ENCODE results near the gene CCDC86. TPM values are rescaled to one million over a fixed set of nuclear protein-coding genes. Genes with fewer than 3 reads are reported as not detected.
A peak's percentile ranks its signal among the peaks of the same experiment; 100 is the strongest.

The CCDC86 gene
- total RNA-seq, 2 donors from 2014 or later, result 29.3 to 38.0 TPM

DNA sequence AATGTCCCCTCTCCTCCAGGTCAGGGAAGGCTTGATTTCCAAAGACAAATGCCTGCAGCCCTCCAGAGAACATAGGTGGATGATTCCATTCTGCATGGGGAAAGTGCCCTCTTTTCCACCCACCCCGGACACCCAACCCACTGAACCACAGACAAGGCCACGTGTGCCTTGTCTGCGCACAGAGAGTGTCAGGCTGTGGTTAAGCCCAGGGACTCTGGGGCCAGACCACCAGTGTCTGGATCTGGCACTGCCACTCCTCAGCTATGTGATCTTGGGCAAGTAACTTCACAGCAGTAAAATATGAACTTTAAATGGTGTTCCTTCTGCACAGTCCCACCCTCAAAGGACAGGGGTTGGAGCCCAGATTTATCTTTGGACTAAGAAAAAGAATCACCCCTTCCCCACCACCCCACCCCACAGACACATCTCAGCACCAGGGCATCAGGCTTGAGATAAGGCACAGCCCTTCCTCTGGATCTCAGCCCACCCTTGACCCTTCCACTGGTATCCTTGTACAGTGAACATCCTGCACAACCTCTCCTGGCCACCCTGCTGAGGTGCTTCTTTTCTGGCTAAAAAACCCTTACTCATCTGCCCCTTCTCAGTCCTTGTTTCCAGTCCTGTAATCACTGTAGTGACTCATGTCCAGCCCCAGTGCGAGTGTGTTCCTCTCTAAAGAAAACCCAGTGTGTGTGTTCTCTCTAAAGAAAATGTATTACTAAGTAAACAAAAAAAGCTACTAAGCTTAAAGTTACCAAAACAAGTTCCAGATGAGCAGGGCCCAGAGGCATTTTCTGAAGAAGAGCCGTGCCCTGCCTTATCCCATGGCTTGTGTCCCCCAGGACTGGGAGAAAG, 15.7 kb downstream of the CCDC86 start:
- peak overlapping the region in 1 of 2 donors; percentile 50 for H3K27ac Mint-ChIP-seq
- H3K9me3 Mint-ChIP-seq, result no peaks in the 10 kb centered on the region
- DNase-seq (ENCODE audit: low spot score in 2 of 2), result no peak
- ATAC-seq, result peak; percentile 35 to 65
- peaks cover 0 to 7% of the 10 kb centered on the region in 2 donors for H3K36me3 Mint-ChIP-seq

DNA sequence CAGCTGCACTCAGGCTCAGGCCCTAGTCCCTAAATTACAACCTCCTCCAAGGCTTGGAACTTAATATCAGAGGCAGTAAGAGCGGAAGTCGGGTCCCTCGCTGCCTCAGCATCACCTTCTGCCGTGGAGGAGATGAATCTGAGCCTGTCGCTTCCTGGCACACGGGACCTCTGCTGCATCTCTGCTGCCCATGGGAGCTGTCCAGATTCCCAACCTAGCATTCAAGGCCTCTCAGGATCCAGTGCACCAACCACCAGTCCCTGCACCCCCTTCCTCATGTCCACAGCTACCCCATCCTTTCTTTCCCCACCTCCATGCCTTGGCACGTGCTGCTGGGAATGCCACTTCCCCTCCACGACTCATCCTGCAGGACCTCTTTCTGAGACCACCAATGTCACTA, 16.3 kb downstream of the CCDC86 start:
- peak overlapping the region in 1 of 2 donors; percentile 50 for H3K27ac Mint-ChIP-seq

DNA sequence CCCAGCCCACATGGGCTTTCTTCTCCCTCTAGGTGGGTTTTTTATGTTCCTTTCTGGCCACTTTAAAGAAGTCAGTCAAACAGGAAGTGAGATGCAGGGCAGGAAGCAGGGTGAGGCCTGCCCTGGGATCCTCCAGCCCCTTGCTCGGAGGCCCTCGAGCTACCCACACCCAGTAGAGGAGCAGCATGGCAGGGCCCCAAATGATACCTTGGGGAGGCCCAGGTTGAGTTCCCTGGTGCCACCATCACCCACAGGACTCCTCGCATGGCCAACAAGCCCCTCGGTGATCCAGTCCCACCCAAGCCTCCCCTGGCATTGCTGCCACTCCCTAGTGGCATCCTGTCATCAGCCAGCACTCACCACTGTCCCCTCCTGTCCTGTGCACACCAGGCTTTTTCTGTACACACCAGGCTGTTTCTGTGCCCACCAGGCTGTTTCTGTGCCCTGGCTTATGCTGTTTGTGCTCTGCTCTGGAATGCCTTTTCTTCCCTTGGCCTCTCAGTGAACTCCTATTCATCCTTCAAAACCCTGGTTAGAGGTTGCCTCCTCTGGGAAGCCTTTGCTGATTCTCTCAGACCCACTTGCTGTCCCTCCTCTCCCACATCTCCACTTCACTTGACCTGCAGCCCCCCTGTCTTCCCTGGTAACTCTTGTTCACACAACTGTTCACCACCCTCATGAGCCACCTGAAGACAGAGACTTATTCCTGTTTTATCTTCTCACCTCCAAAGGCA, 17.0 kb downstream of the CCDC86 start:
- no peaks in the 10 kb centered on the region for H3K36me3 Mint-ChIP-seq
- DNase-seq (ENCODE audit: low spot score in 2 of 2) (no peak), ATAC-seq (no peak)
- H3K27ac Mint-ChIP-seq, result peak overlapping the region; percentile 50 to 90
- H3K9me3 Mint-ChIP-seq, result no peaks in the 10 kb centered on the region

More for the DNA sequence above, 16.3 kb downstream of the CCDC86 start:
- Mint-ChIP-seq H3K36me3 (peaks cover 0 to 3% of the 10 kb centered on the region in 2 donors), H3K9me3 (no peaks in the 10 kb centered on the region)
- DNase-seq (ENCODE audit: low spot score in 2 of 2) (no peak), ATAC-seq (no peak)

DNA sequence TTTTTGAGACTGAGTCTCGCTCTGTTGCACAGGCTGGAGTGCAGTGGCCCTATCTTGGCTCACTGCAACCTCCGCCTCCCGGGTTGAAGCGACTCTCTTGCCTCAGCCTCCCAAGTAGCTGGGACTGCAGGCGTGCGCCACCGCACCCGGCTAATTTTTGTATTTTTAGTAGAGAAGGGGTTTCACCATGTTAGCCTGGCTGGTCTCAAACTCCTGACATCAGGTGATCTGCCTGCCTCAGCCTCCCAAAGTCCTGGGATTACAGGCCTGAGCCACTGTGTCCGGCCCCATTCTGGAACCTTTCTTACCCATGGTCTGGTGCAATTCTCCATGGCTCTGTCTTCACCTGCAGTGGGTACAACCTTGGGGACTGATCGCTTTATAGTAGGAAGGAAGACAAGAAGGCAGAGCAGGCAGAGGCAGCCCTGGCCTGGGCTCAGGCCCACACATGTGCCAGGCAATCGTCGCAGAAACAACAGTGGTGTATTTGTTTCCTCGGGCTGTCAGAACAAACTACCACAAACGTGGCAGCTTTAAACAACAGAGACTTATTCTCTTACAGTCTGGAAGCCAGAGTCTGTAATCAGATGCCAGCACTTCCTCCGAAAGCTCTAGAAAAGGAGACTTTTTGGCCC, 17.8 kb downstream of the CCDC86 start:
- ATAC-seq, result no peak
- no peaks in the 10 kb centered on the region for H3K36me3 Mint-ChIP-seq
- H3K9me3 Mint-ChIP-seq, result no peaks in the 10 kb centered on the region
- DNase-seq (ENCODE audit: low spot score in 2 of 2), result no peak
- peak overlapping the region in 1 of 2 donors; percentile 50 for H3K27ac Mint-ChIP-seq

DNA sequence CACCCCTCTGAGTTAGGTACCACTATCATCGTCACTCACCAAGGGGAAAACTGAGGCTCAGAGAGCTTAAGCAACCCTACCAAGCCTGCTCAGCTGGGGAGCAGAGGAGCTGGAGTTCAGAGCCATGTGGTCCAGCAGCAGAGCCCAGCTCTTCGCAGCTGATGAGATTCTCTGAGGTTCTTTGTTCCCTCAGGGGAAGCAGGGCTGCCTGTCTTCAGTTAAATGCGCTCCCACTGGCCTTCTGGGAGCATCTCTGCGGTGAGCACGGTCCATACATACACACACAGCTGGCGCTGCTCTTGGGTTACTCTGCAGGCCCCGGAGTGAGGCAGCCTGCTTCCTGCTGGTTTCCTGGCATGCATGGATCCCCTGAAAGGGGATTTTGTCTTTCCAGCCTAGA, 19.0 kb downstream of the CCDC86 start:
- DNase-seq (ENCODE audit: low spot score in 2 of 2), result peak in 1 of 2 donors; percentile 34
- no peak for ATAC-seq
- no peaks in the 10 kb centered on the region for H3K36me3 Mint-ChIP-seq
- H3K27ac Mint-ChIP-seq, result no peak overlapping the region
- no peaks in the 10 kb centered on the region for H3K9me3 Mint-ChIP-seq

DNA sequence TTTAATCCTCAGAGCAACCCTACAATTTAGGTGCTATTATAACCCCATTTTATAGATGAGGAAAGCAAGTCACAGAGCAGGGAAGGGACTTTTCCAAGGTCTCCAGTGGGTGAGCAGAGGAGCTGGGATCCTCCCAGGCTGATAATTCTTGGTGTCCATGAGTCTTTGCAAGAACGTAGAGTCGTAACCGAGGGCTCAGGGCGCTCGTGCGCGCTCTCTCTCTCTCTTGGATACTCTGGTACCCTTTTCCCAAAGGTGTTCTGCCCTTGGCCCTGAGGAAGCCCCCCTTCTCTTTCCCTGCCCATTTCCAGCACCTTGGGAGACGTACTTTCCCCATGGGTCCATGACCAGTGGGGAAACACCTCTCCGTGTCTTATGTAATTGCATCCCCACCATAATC, 20.3 kb downstream of the CCDC86 start:
- no peaks in the 10 kb centered on the region for H3K9me3 Mint-ChIP-seq
- no peaks in the 10 kb centered on the region for H3K36me3 Mint-ChIP-seq
- DNase-seq (ENCODE audit: low spot score in 2 of 2), result no peak
- ATAC-seq, result no peak
- no peak overlapping the region for H3K27ac Mint-ChIP-seq

DNA sequence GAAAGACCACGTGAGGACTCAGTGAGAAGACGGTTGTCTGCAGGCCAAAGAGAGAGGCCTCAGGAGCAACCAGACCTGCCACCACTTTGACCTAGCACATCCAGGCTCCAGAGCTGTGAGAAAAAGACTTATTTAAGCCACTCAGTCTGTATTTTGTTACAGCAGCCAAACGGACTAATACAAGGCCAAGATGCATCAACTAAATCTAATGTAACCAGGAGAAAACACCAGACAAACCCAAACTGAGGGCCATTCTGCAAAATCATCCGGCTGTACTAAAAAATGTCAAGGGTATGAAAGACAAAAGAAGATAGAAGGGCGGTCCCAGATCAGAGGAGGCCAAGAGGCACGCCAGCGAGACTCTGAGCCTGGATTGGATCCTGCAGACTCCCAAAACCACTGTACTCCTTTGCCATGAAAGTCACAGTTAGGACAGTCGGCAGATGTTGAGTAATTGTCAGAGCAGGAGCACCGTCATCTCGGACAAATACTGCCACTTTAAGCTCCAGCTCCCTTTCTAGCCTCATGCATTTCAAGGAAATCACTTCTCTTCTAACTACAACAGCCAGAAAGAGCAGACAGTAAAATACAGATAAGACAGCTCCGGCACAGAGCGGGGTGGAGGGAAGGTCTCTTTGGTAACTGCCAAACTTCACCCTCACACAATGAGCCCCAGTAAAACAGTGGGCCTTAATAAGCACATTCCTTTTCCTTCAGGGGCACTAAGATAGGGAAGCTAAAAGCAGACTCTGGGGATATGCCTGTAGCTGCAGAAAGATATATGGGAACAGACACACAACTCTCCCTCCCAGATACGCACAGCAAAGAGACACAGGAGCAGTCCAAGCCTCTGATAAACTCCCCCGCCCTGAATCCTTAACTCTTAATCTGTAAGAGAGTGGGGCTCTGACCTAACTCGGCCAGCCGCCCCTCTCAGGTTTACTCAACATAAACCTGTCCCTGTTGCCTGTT, 21.9 kb downstream of the CCDC86 start:
- H3K27ac Mint-ChIP-seq, result peak overlapping the region in 1 of 2 donors; percentile 74
- ATAC-seq (no peak), DNase-seq (ENCODE audit: low spot score in 2 of 2) (peak in 1 of 2 donors; percentile 31)
- no peaks in the 10 kb centered on the region for H3K9me3 Mint-ChIP-seq
- no peaks in the 10 kb centered on the region for H3K36me3 Mint-ChIP-seq

DNA sequence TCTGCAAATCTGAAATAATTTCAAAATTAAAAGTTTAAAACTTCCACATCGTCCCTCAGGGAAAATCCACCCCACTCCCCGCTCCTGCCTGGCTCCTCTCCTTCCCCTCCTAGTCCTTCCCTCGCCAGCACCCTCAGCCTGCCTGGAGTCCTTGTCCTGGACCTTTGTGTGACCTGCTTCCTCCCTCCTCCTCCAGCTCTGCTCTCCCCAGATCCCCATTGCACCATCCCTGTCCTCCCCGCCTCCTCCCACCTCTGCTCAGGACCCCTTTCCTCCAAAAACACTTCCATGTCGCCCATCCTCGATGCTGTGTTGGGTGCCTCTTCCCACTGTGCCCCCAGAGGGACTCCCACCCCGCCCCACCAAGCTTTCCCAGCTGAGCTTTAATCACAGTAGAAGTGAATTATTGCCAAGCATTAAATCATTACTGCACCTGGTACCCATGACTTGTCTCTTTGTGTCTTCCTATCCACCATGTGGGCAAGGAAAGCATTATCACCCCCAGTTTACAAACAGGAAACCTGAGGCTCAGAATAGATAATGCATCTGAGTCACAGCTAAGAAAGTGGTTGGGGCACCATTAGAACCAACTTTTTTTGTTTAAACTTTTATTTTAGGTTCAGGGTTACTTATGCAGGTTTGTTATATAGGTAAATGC, 23.1 kb downstream of the CCDC86 start:
- Mint-ChIP-seq H3K36me3 (no peaks in the 10 kb centered on the region), H3K9me3 (no peaks in the 10 kb centered on the region), H3K27ac (no peak overlapping the region)
- ATAC-seq (no peak), DNase-seq (ENCODE audit: low spot score in 2 of 2) (no peak)

DNA sequence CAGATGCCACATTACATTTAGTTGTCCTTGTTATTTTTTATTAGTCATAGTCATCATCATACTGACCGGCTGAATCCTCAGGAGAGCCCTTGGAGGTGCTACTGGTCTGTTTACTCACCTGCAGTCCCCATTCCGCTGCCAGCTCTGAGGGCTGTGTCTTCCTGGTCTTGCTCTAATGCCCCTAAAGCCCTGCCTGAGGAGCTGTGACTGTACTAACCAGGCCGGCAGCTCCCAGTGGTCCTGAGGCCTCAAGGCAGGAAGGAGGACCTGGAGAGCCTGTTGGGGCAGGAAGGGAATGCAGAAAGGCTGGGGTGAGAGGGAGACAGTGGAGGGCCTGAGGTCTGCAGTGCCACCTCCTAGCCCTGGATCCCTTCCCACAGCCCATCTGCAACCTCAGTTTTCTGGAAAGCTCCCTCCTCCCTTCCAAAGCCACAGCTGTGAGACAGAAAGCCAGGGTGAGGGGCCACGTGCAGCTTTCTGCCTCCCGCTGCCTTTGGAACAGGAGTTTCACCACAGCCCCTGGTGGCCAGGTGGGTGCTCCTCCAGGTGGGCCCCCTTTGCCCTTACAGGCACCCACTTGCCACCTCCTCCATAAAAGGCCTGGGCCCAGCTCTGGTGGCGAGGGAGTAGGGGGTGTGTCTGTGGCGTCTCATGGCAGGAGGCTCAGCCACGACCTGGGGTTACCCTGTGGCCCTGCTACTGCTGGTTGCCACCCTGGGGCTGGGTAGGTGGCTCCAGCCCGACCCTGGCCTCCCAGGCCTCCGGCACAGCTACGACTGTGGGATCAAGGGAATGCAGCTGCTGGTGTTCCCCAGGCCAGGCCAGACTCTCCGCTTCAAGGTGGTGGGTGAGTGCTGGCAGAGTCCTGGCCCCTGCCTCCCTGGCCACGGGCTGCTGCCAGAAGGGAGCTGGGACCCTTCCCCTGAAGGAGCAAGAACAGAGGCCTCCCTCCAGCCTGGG, 25.3 kb downstream of the CCDC86 start, which contains the start of gene ZP1:
Gene ZP1, plus strand, starts transcription at position 632 of the 960 bp plus-strand sequence. Its CDS starts 20 bp downstream, at position 652.
- ATAC-seq (no peak), DNase-seq (ENCODE audit: low spot score in 2 of 2) (peak in 1 of 2 donors; percentile 49)
- no peaks in the 10 kb centered on the region for H3K36me3 Mint-ChIP-seq
- no peak within 1 kb of the TSS for H3K27ac Mint-ChIP-seq
- H3K9me3 Mint-ChIP-seq, result no peaks in the 10 kb centered on the region

DNA sequence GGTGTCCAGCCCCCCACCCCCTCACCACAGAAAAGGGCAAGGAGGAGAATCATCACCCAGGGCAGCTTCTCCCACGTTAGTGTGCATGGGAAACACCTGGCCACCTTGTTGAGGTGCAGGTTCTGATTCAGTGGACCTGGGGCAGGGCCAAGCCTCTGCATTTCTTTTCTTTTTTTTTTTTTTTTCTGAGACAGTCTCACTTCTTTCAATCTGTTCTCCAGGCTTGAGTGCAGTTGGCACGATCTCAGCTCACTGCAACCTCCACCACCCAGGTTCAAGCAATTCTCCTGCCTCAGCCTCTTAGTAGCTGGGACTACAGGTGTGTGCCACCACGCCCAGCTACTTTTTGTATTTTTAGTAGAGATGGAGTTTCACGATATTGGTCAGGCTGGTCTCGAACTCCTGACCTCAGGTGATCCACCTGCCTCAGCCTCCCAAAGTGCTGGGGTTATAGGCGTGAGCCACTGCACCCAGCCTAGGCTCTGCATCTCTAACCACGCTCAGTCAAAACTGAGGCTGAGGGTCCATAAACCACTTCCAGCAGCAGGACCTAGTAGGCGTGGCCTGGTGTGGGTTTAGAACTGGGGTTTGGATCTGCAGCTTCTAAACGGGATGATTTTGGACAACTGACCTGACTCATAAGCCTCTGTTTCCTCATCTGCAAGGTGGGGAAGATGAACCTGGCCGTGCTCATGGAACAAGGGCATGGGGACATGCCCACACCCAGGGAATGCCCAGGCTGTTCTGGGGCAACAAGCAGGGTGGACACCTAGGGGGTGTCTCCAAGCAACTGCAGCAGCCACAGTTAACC, 26.2 kb downstream of the CCDC86 start:
- H3K27ac Mint-ChIP-seq, result no peak overlapping the region
- ATAC-seq (no peak), DNase-seq (ENCODE audit: low spot score in 2 of 2) (peak in 1 of 2 donors; percentile 16)
- H3K9me3 Mint-ChIP-seq, result no peaks in the 10 kb centered on the region
- H3K36me3 Mint-ChIP-seq, result no peaks in the 10 kb centered on the region

DNA sequence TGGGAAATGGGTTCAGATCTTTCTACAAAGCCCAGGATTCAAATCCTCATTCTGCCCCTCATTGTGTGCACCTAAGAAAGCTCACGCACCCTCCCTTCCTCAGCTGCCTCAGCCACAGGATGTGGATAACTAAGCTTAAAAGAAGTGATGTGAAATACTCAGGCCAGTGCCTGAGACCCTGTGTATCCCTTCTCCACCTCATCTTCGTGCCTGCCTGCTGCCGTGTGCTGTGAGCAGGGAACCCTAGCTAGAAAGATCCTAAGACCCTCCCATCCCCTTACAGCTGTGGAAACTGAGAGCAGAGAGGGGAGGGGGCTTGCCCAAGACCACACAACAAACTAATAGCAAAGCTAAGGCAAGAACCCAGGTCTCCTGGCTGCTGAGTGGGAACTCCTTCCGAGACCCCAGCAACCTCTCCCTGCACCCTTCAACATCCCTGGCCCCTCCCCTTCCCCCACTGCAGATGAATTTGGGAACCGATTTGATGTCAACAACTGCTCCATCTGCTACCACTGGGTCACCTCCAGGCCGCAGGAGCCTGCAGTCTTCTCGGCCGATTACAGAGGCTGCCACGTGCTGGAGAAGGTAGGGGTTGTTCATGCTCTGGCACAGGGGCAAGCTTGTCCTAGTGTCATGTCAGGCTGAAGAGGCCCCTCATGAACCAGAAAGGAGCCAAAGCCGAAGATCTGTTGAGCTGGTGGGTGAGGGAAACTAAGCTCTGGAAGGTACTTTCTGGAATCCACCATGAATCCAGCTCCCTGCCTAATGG, 27.0 kb downstream of the CCDC86 start:
- no peaks in the 10 kb centered on the region for H3K36me3 Mint-ChIP-seq
- no peak for ATAC-seq
- H3K27ac Mint-ChIP-seq, result no peak overlapping the region
- DNase-seq (ENCODE audit: low spot score in 2 of 2), result peak in 1 of 2 donors; percentile 23
- no peaks in the 10 kb centered on the region for H3K9me3 Mint-ChIP-seq

DNA sequence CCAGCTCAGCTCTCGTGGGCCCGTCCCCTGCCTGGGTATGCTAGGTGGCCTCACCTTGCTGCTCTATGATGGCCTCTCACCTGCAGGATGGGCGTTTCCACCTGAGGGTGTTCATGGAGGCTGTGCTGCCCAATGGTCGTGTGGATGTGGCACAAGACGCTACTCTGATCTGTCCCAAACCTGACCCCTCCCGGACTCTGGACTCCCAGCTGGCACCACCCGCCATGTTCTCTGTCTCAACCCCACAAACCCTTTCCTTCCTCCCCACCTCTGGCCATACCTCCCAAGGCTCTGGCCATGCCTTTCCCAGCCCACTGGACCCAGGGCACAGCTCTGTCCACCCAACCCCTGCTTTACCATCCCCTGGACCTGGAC, 27.5 kb downstream of the CCDC86 start:
- peak in 1 of 2 donors; percentile 13 for DNase-seq (ENCODE audit: low spot score in 2 of 2)
- Mint-ChIP-seq H3K9me3 (no peaks in the 10 kb centered on the region), H3K36me3 (no peaks in the 10 kb centered on the region), H3K27ac (peak overlapping the region in 1 of 2 donors; percentile 30)
- ATAC-seq, result no peak

DNA sequence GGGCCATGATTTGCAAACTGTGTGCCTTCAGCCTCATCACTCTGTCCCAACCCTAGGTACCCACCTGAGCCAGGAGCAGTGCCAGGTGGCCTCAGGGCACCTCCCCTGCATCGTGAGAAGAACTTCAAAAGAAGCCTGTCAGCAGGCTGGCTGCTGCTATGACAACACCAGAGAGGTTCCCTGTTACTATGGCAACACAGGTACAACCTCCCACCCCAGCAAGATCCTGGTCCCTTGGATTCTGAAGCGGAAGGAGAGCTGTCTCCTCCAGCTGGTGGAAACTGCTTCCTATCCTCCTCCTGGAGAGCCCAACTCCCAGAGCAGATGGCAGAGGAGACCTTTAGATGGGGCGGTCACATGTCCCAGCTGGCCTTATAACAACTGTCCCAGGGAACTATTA, 28.4 kb downstream of the CCDC86 start:
- no peak overlapping the region for H3K27ac Mint-ChIP-seq
- DNase-seq (ENCODE audit: low spot score in 2 of 2) (no peak), ATAC-seq (no peak)
- H3K36me3 Mint-ChIP-seq, result no peaks in the 10 kb centered on the region
- no peaks in the 10 kb centered on the region for H3K9me3 Mint-ChIP-seq

Data from activated naive CD4-positive, alpha-beta T cell treated with anti-CD3 and anti-CD28 coated beads, Interleukin-2, amount 50 U/mL, for 72 hours (primary cell).